Tibial nerve (tissue), 3 donors: ENCODE measurements around the gene CNPY3.

Experiments
- EP300 ChIP-seq, 2 donors: sonication (generic); formaldehyde crosslinking; IDR thresholded peaks; one replicate each; pipeline ENCODE4 v1.6.1; 2017; ENCODE audit warnings: antibody characterized with exemption in 2 of 2, mild to moderate bottlenecking in 1 of 2
- POLR2A ChIP-seq, 2 donors: fragments of 450-650 bp; IDR thresholded peaks; one replicate each; pipeline ENCODE4 v1.6.1; 2017; ENCODE audit warnings: antibody characterized with exemption in 2 of 2, mild to moderate bottlenecking in 2 of 2, moderate library complexity in 2 of 2

DNA sequence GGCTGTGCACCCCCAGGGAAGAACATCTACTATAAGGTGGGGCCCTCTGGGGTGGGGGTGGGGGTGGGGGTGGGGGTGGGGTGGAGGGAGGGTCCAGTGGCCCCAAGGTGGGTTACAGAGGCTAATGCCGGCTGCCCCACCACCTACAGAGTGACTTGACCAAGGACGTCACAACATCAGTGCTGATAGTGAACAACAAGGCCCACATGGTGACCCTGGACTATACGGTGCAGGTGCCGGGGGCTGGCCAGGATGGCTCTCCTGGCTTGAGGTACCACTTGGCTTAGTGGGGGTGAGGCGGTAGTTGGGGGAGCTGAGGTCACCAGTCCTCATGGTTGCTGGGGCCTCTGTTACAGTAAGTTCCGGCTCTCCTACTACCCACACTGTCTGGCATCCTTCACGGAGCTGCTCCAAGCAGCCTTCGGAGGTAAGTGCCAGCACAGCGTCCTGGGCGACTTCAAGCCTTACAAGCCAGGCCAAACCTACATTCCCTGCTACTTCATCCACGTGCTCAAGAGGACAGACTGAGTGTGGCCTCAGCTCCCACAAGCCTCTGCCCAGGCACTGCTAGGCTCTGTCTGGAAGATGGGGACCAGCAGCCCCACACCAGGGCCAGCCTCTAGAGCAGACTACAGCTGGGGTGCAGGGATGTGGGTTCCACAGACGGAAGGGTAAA lies 34.0 kb downstream of the CNPY3 start:
- TF ChIP-seq EP300 (IDR thresholded peaks at IDR 0.05) (no peak), POLR2A (IDR thresholded peaks at IDR 0.05) (no peak)
